PFSK-1 (cell line): ENCODE measurements around the gene CCDC69.

Experiments used
- FOXP2 ChIP-seq: optimal IDR thresholded peaks from 2 replicates; pipeline ENCODE3; 2011; ENCODE audit warnings: borderline replicate concordance, control low read depth, inconsistent platforms; ENCODE audit not compliant: insufficient read depth; ENCODE audit errors: extremely low read length, extremely low read depth
- POLR2AphosphoS5 ChIP-seq: IDR thresholded peaks from 2 replicates; pipeline ENCODE4 v1.6.1; 2012; ENCODE audit warnings: low read depth, mild to moderate bottlenecking, control low read depth, low read length, moderate library complexity
- SIN3A ChIP-seq: IDR thresholded peaks from 2 replicates; pipeline ENCODE4 v1.6.1; 2012; ENCODE audit warnings: mild to moderate bottlenecking, low read length, moderate library complexity, borderline replicate concordance; ENCODE audit not compliant: insufficient read depth
- TAF1 ChIP-seq: IDR thresholded peaks from 2 replicates; pipeline ENCODE4 v1.6.1; 2012; ENCODE audit warnings: low read length, control low read depth, borderline replicate concordance; ENCODE audit not compliant: insufficient read depth
- TF ChIP-seq, protein P1 (sequence below), 2 experiments: IDR thresholded peaks; 2 replicates each; pipeline versions ENCODE4 v1.6.1 to v1.8.0; 2011 to 2012; ENCODE audit warnings: low read depth in 2 of 2, low read length in 2 of 2, control low read depth in 1 of 2, inconsistent platforms in 1 of 2, mild to moderate bottlenecking in 1 of 2, moderate library complexity in 1 of 2; ENCODE audit not compliant: insufficient read depth in 1 of 2

The CCDC69 gene

DNA sequence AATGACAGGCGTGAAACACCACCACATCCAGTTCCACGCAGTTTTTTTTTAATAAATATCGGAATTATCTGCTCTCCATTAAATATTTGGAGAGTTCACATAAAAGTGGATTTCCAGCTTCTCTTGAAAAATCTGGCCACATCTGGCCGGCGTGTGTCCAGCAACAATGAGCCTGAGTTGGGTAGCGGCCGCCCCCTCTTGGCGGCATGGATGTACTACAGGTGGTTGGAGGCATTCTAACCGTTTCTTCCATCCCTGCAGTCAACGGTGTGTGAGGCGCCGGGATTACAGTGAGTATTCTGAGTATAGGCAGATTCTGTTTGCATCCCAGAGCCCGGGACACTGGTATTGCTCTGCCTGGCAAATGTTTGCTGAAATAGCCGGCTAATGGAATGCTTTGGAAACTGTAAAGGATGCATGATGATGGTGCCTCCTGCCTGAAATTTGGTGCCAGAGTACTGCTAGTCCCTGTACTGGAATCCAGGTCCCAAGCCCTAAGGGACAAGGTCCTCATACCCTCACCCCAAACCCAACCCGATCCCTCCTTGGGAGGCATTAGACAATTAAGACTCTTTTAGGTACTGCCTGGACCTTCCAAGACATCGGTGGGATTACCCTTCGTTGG lies 15.5 kb upstream of the CCDC69 start:
- TF ChIP-seq POLR2AphosphoS5 (no peak), SIN3A (no peak), TAF1 (no peak), FOXP2 (no peak)
- TF ChIP-seq, protein P1, sequence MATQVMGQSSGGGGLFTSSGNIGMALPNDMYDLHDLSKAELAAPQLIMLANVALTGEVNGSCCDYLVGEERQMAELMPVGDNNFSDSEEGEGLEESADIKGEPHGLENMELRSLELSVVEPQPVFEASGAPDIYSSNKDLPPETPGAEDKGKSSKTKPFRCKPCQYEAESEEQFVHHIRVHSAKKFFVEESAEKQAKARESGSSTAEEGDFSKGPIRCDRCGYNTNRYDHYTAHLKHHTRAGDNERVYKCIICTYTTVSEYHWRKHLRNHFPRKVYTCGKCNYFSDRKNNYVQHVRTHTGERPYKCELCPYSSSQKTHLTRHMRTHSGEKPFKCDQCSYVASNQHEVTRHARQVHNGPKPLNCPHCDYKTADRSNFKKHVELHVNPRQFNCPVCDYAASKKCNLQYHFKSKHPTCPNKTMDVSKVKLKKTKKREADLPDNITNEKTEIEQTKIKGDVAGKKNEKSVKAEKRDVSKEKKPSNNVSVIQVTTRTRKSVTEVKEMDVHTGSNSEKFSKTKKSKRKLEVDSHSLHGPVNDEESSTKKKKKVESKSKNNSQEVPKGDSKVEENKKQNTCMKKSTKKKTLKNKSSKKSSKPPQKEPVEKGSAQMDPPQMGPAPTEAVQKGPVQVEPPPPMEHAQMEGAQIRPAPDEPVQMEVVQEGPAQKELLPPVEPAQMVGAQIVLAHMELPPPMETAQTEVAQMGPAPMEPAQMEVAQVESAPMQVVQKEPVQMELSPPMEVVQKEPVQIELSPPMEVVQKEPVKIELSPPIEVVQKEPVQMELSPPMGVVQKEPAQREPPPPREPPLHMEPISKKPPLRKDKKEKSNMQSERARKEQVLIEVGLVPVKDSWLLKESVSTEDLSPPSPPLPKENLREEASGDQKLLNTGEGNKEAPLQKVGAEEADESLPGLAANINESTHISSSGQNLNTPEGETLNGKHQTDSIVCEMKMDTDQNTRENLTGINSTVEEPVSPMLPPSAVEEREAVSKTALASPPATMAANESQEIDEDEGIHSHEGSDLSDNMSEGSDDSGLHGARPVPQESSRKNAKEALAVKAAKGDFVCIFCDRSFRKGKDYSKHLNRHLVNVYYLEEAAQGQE (IDR thresholded peaks at IDR 0.05; ENCODE audit: insufficient read depth in 1 of 2, low read depth in 2 of 2, low read length in 2 of 2) = no peak

DNA sequence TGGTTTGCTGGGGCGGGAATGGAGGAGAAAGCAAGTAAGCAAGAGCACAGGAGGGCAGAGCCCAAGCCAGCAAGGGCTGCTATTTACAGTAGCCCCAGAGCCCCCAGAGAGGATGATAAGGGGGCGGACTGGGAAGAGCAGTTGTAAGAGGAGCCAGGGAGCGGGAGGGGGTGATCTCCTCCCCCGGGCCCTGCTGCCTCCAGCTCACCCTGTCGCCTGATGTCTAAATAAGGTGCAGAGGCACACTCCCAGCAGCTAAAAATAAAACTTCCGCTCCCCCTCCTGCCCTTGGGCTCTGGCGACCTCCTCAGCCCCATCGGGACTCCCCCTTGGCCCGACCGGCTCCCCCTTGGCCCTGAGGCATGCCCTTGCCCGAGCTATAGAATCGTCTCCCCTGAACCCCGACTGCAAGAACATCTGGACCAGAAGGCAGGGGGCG lies 14.4 kb upstream of the CCDC69 start:
- TF ChIP-seq TAF1 = no peak
- TF ChIP-seq SIN3A = no peak
- TF ChIP-seq FOXP2 = no peak
- TF ChIP-seq, protein P1 (IDR thresholded peaks at IDR 0.05; ENCODE audit: insufficient read depth in 1 of 2, low read depth in 2 of 2, low read length in 2 of 2) = no peak
- TF ChIP-seq POLR2AphosphoS5 = no peak

DNA sequence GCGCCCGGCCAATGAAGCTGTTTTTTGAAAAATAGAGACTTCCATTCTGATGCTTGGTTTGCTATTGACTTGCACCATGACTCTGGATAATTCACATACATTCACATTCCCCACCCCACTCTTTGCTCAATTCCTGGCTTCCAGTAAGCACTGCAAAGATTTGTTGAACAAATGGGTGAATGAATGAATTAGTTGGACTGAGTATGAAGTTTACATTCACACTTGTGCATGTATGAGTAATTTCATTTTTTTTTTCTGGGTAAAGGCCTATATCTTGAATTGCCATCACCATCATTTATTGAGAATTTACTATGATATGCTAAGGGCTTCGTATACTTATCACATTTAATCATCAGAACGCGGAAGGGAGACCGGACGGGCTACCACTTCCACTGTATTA lies 13.8 kb upstream of the CCDC69 start:
- no peak for TF ChIP-seq TAF1
- no peak for TF ChIP-seq POLR2AphosphoS5
- TF ChIP-seq SIN3A = no peak
- TF ChIP-seq FOXP2 = no peak
- TF ChIP-seq, protein P1 (IDR thresholded peaks at IDR 0.05; ENCODE audit: insufficient read depth in 1 of 2, low read depth in 2 of 2, low read length in 2 of 2) = no peak

DNA sequence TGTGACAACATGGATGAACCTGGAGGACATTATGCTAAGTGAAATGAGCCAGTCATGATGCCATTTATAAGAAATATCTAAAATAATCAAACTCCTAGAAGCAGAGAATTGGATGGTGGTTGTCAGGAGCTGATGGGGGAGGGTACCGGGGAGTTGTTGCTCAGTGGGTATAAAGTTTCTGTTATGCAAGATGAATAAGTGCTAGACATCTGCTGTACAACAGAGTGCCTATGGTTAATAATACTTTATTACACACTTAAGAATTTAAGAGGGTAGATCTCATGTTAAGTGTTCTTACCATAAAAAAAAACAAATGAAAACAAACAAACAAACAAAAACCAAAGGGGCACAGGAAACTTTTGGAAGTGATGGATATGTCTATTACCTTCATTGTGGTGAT lies 13.0 kb upstream of the CCDC69 start:
- TF ChIP-seq POLR2AphosphoS5 = no peak
- TF ChIP-seq, protein P1 (IDR thresholded peaks at IDR 0.05; ENCODE audit: insufficient read depth in 1 of 2, low read depth in 2 of 2, low read length in 2 of 2) = no peak
- no peak for TF ChIP-seq FOXP2
- TF ChIP-seq SIN3A = no peak
- no peak for TF ChIP-seq TAF1

DNA sequence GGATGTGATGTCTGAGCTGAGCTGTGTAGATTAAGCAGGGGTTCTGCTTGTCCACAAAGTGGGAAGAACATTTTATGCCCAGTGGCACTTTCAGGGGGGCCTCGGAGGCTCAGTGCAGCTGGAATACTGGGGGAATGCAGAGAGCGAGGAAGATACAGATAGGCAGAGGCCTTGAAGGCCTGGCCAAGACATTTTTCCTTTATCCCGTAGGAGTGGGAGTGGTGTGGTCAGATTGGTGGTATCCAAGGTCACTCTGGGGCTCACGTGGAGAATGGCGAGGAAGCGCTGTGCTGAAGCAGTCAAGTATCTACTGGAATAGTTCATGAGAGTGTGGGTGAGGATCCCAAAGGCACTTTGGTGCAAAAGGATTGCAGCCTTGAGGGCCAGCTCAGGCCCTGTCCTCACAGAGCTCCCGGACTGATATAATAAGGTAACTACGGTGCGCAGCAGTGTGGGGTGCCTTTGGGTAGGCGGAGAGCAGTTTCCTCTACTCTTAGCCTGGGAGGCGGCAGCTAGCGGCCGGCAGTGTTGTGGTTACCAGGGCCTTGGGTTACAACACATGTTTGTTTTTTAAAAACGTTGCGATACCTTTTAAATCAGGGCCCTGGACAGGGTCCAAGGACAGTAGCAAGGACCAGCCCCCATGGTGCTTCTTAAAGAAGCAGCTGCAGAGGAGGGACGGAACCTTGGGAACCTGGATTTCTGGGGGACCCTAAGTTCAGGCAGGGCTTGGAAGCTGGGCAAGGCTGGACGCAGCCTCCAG lies 10.8 kb upstream of the CCDC69 start:
- TF ChIP-seq, protein P1 (IDR thresholded peaks at IDR 0.05; ENCODE audit: insufficient read depth in 1 of 2, low read depth in 2 of 2, low read length in 2 of 2) = no peak
- peak; percentile 9 for TF ChIP-seq FOXP2
